T-helper 17 cell (primary cell): Measurements from ENCODE around the gene PLXNA4. TPM values are rescaled to one million over a fixed set of nuclear protein-coding genes. Genes with fewer than 3 reads are reported as not detected.

Source experiments
- ATAC-seq: fragments of 150-1000 bp; cut with Tn5 transposase; 2 replicates; pipeline ENCODE4 v1.10.0; 2021; ENCODE audit warnings: mild to moderate bottlenecking, moderate library complexity
- DNase-seq, 3 donors: peaks; one replicate each; pipeline versions ENCODE4 v3.0.0 to v3.0.0-alpha.2; 2020 to 2021
- H3K9me3 ChIP-seq: one replicate; pipeline ENCODE4 v1.7.0; 2013; ENCODE audit warnings: low read length, mild to moderate bottlenecking; ENCODE audit not compliant: control insufficient read depth, poor library complexity, severe bottlenecking
- H3K27ac Mint-ChIP-seq: one replicate; pipeline ENCODE4 v1.8.0; 2022; ENCODE audit warnings: mild to moderate bottlenecking, moderate library complexity, mixed read lengths
- H3K27me3 Mint-ChIP-seq: one replicate; pipeline ENCODE4 v1.8.0; 2022; ENCODE audit warnings: mixed read lengths
- H3K36me3 Mint-ChIP-seq: one replicate; pipeline ENCODE4 v1.8.0; 2022; ENCODE audit warnings: low read depth, mixed read lengths
- H3K4me1 Mint-ChIP-seq: one replicate; pipeline ENCODE4 v1.8.0; 2022; ENCODE audit warnings: mild to moderate bottlenecking, mixed read lengths
- H3K4me3 Mint-ChIP-seq: one replicate; pipeline ENCODE4 v1.8.0; 2022; ENCODE audit warnings: mild to moderate bottlenecking, moderate library complexity, mixed read lengths
- total RNA-seq, 4 donors: library from RNA in 2 of 4; stranded (reverse) in 2 of 4; gene quantifications; one replicate each; pipeline ENCODE4 v1.2.3 and lab custom pipeline; 2022 to 2026

The PLXNA4 gene
- total RNA-seq, 2 donors from 2014 or later: 9.5 to 11.7 TPM

- no peak for DNase-seq
- no peaks in the 10 kb centered on the region for H3K9me3 ChIP-seq
These were observed 168.5 kb downstream of the PLXNA4 start for GRCh38 chr7:132407764-132408163.

GRCh38 chr7:132406039-132406438 lies 170.2 kb downstream of the PLXNA4 start:
- peaks cover 4% of the 10 kb centered on the region for H3K27me3 Mint-ChIP-seq
- no peak overlapping the region for H3K27ac Mint-ChIP-seq
- DNase-seq (no peak), ATAC-seq (no peak)
- H3K4me1 Mint-ChIP-seq: no peaks in the 10 kb centered on the region
- no peaks in the 10 kb centered on the region for H3K9me3 ChIP-seq
- no peak overlapping the region for H3K4me3 Mint-ChIP-seq
- H3K36me3 Mint-ChIP-seq: peaks cover 3% of the 10 kb centered on the region

More at GRCh38 chr7:132407764-132408163, 168.5 kb downstream of the PLXNA4 start:
- Mint-ChIP-seq H3K4me1 (peaks cover 5% of the 10 kb centered on the region), H3K27ac (no peak overlapping the region), H3K36me3 (peaks cover 3% of the 10 kb centered on the region), H3K4me3 (no peak overlapping the region), H3K27me3 (peaks cover 4% of the 10 kb centered on the region)
- ATAC-seq: no peak

- DNase-seq (no peak), ATAC-seq (no peak)
- peaks cover 11% of the 10 kb centered on the region for H3K27me3 Mint-ChIP-seq
- H3K9me3 ChIP-seq: no peaks in the 10 kb centered on the region
- H3K27ac Mint-ChIP-seq: no peak overlapping the region
- peaks cover 5% of the 10 kb centered on the region for H3K36me3 Mint-ChIP-seq
- peaks cover 5% of the 10 kb centered on the region for H3K4me1 Mint-ChIP-seq
- H3K4me3 Mint-ChIP-seq: no peak overlapping the region
These were observed 172.0 kb downstream of the PLXNA4 start for GRCh38 chr7:132404261-132404660.

- Mint-ChIP-seq H3K27ac (no peak overlapping the region), H3K4me3 (no peak overlapping the region), H3K36me3 (peaks cover 6% of the 10 kb centered on the region), H3K27me3 (peaks cover 14% of the 10 kb centered on the region), H3K4me1 (peaks cover 5% of the 10 kb centered on the region)
- DNase-seq (no peak), ATAC-seq (no peak)
- H3K9me3 ChIP-seq: no peaks in the 10 kb centered on the region
These were observed 172.7 kb downstream of the PLXNA4 start for GRCh38 chr7:132403465-132404110.

GRCh38 chr7:132402751-132403245 lies 173.5 kb downstream of the PLXNA4 start:
- Mint-ChIP-seq H3K27ac (no peak overlapping the region), H3K36me3 (peaks cover 6% of the 10 kb centered on the region), H3K4me1 (peaks cover 6% of the 10 kb centered on the region), H3K27me3 (peaks cover 14% of the 10 kb centered on the region), H3K4me3 (no peak overlapping the region)
- DNase-seq (no peak), ATAC-seq (no peak)
- no peaks in the 10 kb centered on the region for H3K9me3 ChIP-seq

GRCh38 chr7:132402096-132402495 lies 174.2 kb downstream of the PLXNA4 start:
- H3K9me3 ChIP-seq: no peaks in the 10 kb centered on the region
- Mint-ChIP-seq H3K4me3 (no peak overlapping the region), H3K36me3 (peaks cover 6% of the 10 kb centered on the region), H3K27me3 (peaks cover 12% of the 10 kb centered on the region), H3K27ac (no peak overlapping the region), H3K4me1 (peaks cover 6% of the 10 kb centered on the region)
- ATAC-seq: no peak
- DNase-seq: no peak

- peaks cover 6% of the 10 kb centered on the region for H3K4me1 Mint-ChIP-seq
- no peak for ATAC-seq
- no peak overlapping the region for H3K4me3 Mint-ChIP-seq
- H3K9me3 ChIP-seq: no peaks in the 10 kb centered on the region
- no peak for DNase-seq
- no peak overlapping the region for H3K27ac Mint-ChIP-seq
- H3K36me3 Mint-ChIP-seq: peaks cover 6% of the 10 kb centered on the region
- peaks cover 10% of the 10 kb centered on the region for H3K27me3 Mint-ChIP-seq
These were observed 175.6 kb downstream of the PLXNA4 start for GRCh38 chr7:132400561-132401142.

GRCh38 chr7:132399367-132399766 lies 176.9 kb downstream of the PLXNA4 start:
- peaks cover 6% of the 10 kb centered on the region for H3K36me3 Mint-ChIP-seq
- peaks cover 17% of the 10 kb centered on the region for H3K27me3 Mint-ChIP-seq
- H3K27ac Mint-ChIP-seq: peak overlapping the region; percentile 41
- DNase-seq: no peak
- no peak for ATAC-seq
- H3K4me1 Mint-ChIP-seq: peaks cover 11% of the 10 kb centered on the region
- no peaks in the 10 kb centered on the region for H3K9me3 ChIP-seq
- H3K4me3 Mint-ChIP-seq: no peak overlapping the region

- peaks cover 11% of the 10 kb centered on the region for H3K4me1 Mint-ChIP-seq
- H3K27ac Mint-ChIP-seq: no peak overlapping the region
- H3K4me3 Mint-ChIP-seq: no peak overlapping the region
- H3K36me3 Mint-ChIP-seq: peaks cover 6% of the 10 kb centered on the region
- peaks cover 17% of the 10 kb centered on the region for H3K27me3 Mint-ChIP-seq
- ATAC-seq (no peak), DNase-seq (no peak)
- H3K9me3 ChIP-seq: no peaks in the 10 kb centered on the region
These were observed 177.9 kb downstream of the PLXNA4 start for GRCh38 chr7:132398253-132398925.

- Mint-ChIP-seq H3K4me1 (peaks cover 11% of the 10 kb centered on the region), H3K27ac (no peak overlapping the region), H3K36me3 (peaks cover 6% of the 10 kb centered on the region), H3K27me3 (peaks cover 17% of the 10 kb centered on the region), H3K4me3 (no peak overlapping the region)
- ATAC-seq (no peak), DNase-seq (no peak)
- no peaks in the 10 kb centered on the region for H3K9me3 ChIP-seq
These were observed 179.2 kb downstream of the PLXNA4 start for GRCh38 chr7:132397070-132397469.

- Mint-ChIP-seq H3K27me3 (peaks cover 14% of the 10 kb centered on the region), H3K4me1 (peaks cover 10% of the 10 kb centered on the region), H3K36me3 (peaks cover 2% of the 10 kb centered on the region), H3K4me3 (no peak overlapping the region), H3K27ac (peak overlapping the region; percentile 59)
- no peak for DNase-seq
- no peaks in the 10 kb centered on the region for H3K9me3 ChIP-seq
- no peak for ATAC-seq
These were observed 180.9 kb downstream of the PLXNA4 start for GRCh38 chr7:132395361-132395760.

- Mint-ChIP-seq H3K27ac (peak overlapping the region; percentile 59), H3K4me1 (peaks cover 6% of the 10 kb centered on the region), H3K4me3 (peak overlapping the region; percentile 51), H3K27me3 (peaks cover 13% of the 10 kb centered on the region), H3K36me3 (peaks cover 2% of the 10 kb centered on the region)
- no peaks in the 10 kb centered on the region for H3K9me3 ChIP-seq
- ATAC-seq: peak; percentile 56
- no peak for DNase-seq
These were observed 181.7 kb downstream of the PLXNA4 start for GRCh38 chr7:132394283-132395198.
